Activated naive CD8-positive, alpha-beta T cell (primary cell): ENCODE data around the gene CLIC1.
"Not testable (repeated sequence)": the region's sequence is repeated elsewhere in the genome, so short reads cannot be mapped to it uniquely, and the experiment has no call there.

Source experiments
- H3K27ac Mint-ChIP-seq: one replicate; pipeline ENCODE4 v1.8.0; 2021; ENCODE audit warnings: mixed read lengths
- H3K27me3 Mint-ChIP-seq: one replicate; pipeline ENCODE4 v1.8.0; 2021; ENCODE audit warnings: mixed read lengths
- H3K36me3 Mint-ChIP-seq: one replicate; pipeline ENCODE4 v1.8.0; 2021; ENCODE audit warnings: mixed read lengths
- H3K4me1 Mint-ChIP-seq: one replicate; pipeline ENCODE4 v1.8.0; 2021; ENCODE audit warnings: low read depth, mixed read lengths
- H3K4me3 Mint-ChIP-seq: one replicate; pipeline ENCODE4 v1.8.0; 2021; ENCODE audit warnings: mild to moderate bottlenecking, mixed read lengths
- H3K9me3 Mint-ChIP-seq: one replicate; pipeline ENCODE4 v1.8.0; 2021; ENCODE audit warnings: low read depth, mixed read lengths

The CLIC1 gene

DNA sequence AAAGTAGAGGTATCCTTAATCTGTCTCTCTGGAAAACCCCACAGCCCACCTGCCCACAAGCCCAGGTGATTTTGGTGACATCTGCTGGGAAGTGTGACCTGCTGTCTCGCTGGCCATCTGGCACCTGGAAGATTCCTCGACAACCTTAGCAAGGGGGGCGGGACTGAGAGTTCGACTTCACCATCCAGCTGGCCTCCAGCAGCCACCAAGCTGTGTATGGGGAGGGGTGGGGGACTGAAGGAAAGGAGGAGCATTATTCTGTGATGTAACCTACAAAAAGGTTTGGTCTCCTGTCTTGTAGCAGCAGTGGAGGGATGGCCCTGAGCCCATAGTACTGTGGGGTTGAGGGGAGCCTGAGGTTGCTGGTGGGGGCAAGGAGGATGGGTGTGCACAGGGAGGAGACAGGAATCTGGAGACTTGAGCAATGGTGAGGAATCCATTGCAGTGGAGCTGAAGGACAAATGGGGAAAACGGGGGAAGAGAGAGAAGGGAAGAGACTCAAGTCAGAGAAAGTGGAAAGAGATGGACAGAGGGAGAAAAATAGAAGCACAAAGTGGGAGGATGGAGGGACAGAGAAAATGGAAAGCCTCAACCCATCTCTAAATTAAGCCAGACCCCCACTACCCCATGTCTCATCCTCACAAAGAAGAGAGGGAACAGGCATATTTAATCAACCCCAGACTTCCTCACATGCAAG is 25.7 kb downstream of the CLIC1 start:
- no peak overlapping the region for H3K27ac Mint-ChIP-seq
- H3K27me3 Mint-ChIP-seq = no peaks in the 10 kb centered on the region
- no peaks in the 10 kb centered on the region for H3K36me3 Mint-ChIP-seq
- no peaks in the 10 kb centered on the region for H3K9me3 Mint-ChIP-seq
- no peak overlapping the region for H3K4me3 Mint-ChIP-seq
- H3K4me1 Mint-ChIP-seq = peaks cover 17% of the 10 kb centered on the region

DNA sequence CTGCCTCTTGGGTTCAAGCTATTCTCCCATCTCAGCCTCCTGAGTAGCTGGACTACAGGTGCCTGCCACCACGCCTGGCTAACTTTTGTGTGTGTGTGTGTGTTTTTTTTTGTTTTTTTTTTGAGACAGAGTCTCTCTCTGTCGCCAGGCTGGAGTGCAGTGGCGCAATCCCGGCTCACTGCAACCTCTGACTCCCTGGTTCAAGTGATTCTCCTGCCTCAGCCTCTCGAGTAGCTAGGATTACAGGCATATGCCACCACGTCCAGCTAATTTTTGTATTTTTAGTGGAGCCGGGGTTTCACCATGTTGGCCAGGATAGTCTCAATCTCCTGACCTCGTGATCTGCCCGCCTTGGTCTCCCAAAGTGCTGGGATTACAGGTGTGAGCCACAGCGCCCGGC is 27.2 kb downstream of the CLIC1 start:
- peaks cover 14% of the 10 kb centered on the region for H3K4me1 Mint-ChIP-seq
- H3K27me3 Mint-ChIP-seq, H3K9me3 Mint-ChIP-seq, H3K4me3 Mint-ChIP-seq, H3K27ac Mint-ChIP-seq, H3K36me3 Mint-ChIP-seq: not testable (repeated sequence)

DNA sequence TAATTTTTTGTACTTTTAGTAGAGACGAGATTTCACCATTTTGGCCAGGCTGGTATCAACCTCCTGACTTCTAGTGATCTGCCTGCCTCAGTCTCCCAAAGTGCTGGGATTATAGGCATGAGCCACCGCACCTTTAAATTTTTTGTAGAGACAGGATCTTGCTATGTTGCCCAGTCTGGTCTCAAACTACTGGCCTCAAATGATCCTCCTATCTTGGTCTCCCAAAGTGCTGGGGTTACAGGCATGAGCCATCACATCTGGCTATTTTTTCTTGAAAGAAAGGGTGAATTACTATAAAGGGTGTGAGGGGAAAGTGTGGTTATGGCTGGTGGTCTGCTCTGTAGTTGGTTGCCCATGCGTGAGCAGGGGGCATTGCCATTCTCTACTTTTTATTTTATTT is 28.1 kb downstream of the CLIC1 start:
- Mint-ChIP-seq H3K9me3 (no peaks in the 10 kb centered on the region), H3K4me3 (no peak overlapping the region), H3K27ac (no peak overlapping the region), H3K27me3 (no peaks in the 10 kb centered on the region), H3K4me1 (peaks cover 14% of the 10 kb centered on the region), H3K36me3 (peaks cover 2% of the 10 kb centered on the region)

DNA sequence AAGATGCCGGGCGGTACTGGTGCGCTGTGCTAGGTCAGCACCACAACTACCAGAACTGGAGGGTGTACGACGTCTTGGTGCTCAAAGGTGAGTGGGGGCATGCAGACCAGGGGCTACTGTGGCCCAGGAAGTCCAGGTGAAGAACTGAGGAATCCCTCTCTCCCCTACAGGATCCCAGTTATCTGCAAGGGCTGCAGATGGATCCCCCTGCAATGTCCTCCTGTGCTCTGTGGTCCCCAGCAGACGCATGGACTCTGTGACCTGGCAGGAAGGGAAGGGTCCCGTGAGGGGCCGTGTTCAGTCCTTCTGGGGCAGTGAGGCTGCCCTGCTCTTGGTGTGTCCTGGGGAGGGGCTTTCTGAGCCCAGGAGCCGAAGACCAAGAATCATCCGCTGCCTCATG is 28.6 kb downstream of the CLIC1 start:
- no peaks in the 10 kb centered on the region for H3K9me3 Mint-ChIP-seq
- H3K4me3 Mint-ChIP-seq = no peak overlapping the region
- no peak overlapping the region for H3K27ac Mint-ChIP-seq
- peaks cover 14% of the 10 kb centered on the region for H3K4me1 Mint-ChIP-seq
- no peaks in the 10 kb centered on the region for H3K27me3 Mint-ChIP-seq
- H3K36me3 Mint-ChIP-seq = peaks cover 2% of the 10 kb centered on the region

DNA sequence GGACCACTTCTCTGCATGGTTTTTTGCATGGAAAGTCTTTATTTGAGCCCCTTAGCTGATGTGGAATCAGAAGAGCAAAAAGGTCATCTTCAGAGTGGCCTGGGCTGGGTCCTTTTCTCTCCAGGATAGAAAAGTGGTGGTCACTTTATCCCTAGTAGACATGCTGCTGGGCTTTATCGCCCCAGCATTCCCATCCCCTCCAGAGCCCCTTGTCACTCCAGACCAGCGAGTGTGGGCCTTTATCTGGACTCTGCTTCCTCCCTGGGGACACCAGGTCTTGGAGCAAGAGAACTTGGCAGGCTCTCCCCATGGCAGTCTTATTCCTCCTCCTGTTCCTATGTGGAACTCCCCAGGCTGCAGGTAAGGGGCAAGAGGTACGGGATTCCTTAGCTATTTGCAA is 29.7 kb downstream of the CLIC1 start, which contains the start of gene LY6G6F:
Gene LY6G6F (plus strand): TSS at position 268 of the 400 bp plus-strand sequence. CDS start 41 bp downstream, at position 309.
- H3K36me3 Mint-ChIP-seq = peaks cover 2% of the 10 kb centered on the region
- no peak within 1 kb of the TSS for H3K4me3 Mint-ChIP-seq
- no peak within 1 kb of the TSS for H3K27ac Mint-ChIP-seq
- H3K9me3 Mint-ChIP-seq = no peaks in the 10 kb centered on the region
- H3K27me3 Mint-ChIP-seq = no peaks in the 10 kb centered on the region
- peaks cover 24% of the 10 kb centered on the region for H3K4me1 Mint-ChIP-seq

DNA sequence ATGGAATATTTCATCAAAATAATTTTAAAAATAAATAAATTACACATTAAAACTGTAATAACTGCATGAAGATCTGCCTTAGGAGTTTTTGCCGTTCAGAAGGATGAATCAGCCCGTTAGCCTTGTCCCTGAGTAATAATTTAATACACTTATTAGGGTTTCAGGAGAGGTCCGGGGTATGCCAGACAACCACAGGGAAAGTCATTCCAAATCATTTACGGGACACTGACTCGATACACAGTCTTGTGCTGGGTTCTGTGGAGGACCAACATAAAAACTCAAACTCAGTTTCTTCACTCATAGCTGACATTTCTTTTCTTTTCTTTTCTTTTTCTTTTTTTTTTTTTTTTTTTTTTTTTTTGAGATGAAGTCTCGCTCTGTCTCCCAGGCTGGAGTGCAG is 30.4 kb downstream of the CLIC1 start:
- Mint-ChIP-seq H3K9me3 (no peaks in the 10 kb centered on the region), H3K27ac (no peak overlapping the region), H3K27me3 (no peaks in the 10 kb centered on the region), H3K4me1 (peaks cover 25% of the 10 kb centered on the region), H3K4me3 (no peak overlapping the region), H3K36me3 (peaks cover 2% of the 10 kb centered on the region)

DNA sequence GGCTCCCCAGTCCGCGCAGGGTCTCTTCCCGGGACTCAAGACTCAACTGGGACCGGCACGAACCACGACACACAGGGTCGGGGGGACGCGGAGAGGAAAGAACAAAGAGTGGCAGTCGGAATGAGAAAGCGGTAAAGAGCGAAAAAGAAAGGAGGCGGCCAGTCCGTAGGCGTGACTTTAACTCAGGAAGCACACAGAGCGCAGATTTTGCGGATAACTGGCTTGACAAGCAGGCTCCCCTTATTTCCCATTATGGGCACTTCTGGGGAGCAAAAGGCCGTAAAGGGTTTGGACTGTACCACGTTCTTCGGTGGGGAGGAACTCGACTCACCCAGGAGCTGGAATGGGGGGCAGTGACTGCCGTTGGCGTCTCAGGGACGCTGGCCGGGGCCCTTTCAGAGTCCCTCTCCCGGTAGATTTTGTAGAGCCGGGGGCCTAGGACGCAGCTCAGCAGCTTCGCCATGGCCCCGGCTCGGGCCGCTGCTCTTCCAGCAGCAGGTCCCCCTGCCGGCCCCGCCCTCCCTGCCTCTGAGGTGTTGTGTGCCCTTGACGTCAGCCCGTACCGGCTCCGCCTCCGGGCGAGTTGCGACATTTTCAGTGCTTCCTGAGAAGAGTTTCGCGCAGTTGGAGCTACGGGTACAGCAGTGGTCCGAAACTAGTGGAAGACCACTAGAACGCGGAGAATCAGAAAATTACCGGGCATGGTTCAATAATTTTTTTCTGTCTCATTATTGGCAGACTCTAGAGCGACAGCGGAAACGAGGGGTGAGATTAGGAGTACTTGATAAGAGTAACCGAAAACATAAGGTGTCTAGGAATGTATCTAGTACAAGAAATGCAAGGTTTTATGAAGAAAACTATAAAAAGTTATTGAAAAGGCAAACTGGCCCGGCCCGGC is 33.3 kb downstream of the CLIC1 start, which contains the start of gene ABHD16A:
Gene ABHD16A (minus strand): TSS at position 506 of the 898 bp plus-strand sequence. CDS start 43 bp downstream, at position 463.
- Mint-ChIP-seq H3K9me3 (no peaks in the 10 kb centered on the region), H3K4me1 (peaks cover 29% of the 10 kb centered on the region), H3K4me3 (peak within 1 kb of the TSS; percentile 100), H3K27ac (peak within 1 kb of the TSS; percentile 98), H3K36me3 (peaks cover 2% of the 10 kb centered on the region), H3K27me3 (no peaks in the 10 kb centered on the region)

DNA sequence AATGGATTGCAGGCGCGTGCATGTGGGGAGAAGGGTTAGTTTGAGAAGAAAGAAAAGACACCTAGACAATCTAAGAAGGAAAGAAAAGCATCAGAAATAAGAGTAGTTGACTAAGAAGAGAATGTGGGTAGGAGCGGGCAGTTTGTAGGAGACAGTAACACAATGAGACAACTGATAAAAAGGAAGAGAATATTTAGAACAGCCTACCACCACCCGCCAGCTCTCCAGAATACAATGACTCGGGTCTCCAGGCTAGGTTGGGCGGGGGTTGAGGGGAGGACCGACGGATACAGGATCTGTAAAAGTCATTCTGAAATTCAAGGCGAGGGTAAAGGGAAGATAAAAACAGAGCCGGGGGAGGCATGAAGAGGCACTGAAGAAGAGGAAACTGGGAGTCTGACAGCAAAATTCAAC is 33.9 kb downstream of the CLIC1 start:
- Mint-ChIP-seq H3K27ac (peak overlapping the region; percentile 98), H3K4me3 (peak overlapping the region; percentile 100), H3K27me3 (no peaks in the 10 kb centered on the region), H3K9me3 (no peaks in the 10 kb centered on the region), H3K36me3 (peaks cover 4% of the 10 kb centered on the region), H3K4me1 (peaks cover 35% of the 10 kb centered on the region)

DNA sequence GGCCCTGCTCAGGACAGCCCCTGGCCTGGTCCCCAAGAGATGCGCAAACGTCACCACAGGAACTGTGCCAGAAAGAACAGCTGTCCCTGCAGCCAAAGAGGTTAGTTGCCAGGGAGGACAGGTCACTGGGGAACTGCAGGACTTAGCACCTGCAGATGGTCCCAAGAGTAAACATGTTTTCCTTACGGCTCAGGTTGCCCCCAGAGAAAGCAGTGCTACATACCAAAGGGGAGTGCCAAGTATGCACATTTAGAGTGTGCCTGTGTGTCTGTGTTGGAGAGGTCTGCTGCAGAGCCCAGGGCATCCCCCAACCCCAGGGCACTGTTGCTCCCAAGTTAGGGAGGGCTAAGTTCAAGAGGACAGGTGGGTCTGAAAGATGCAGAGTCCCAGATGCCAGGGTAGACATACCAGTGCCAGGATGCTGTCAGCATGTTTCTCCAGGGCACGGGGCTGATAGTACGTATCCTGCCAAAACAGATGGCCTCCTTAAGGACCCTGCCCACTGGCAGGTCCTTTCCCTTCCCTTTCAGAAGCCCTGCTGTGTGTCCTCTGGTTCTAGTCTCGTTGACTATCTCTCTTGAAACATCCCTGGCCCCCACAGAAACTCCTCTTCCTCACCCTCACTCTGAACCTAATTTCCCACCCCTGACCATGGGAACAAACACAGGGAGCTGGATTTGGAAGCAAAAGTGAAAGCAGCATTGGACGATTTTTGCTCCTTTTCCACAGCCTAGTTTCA is 34.5 kb downstream of the CLIC1 start:
- H3K27ac Mint-ChIP-seq = peak overlapping the region; percentile 98
- no peaks in the 10 kb centered on the region for H3K9me3 Mint-ChIP-seq
- no peaks in the 10 kb centered on the region for H3K27me3 Mint-ChIP-seq
- peaks cover 38% of the 10 kb centered on the region for H3K4me1 Mint-ChIP-seq
- H3K36me3 Mint-ChIP-seq = peaks cover 4% of the 10 kb centered on the region
- H3K4me3 Mint-ChIP-seq = peak overlapping the region; percentile 100

DNA sequence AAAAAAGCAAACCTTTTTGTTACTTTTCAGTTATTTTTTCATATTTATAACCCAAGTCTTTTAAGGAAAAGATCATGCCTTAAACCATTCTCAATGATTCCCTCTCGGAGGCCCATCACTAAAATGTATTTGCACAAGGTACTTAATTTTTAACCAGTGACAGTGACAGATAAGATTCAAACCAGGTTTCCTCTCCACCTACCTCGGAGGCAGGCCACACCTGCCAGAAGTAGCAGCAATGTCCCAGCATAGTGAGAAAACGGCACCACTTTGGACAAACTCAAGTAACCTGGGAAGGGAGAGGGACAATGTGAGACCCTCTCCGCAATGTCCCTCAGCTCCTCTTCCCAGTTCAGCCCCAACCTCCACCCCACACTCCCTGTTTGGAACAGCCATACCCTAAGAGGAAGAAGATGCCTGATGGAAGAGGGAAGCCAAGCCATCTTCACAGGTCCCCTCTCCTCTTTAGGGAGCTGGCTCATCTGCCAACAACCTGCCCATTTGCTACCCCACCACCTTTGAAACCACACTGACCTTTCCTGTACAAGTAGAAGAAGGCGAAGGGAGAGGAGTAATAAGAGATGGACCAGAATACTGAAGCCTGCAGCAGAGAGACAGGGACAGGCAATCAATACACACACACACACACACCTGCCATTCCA is 35.5 kb downstream of the CLIC1 start:
- no peaks in the 10 kb centered on the region for H3K27me3 Mint-ChIP-seq
- peaks cover 4% of the 10 kb centered on the region for H3K36me3 Mint-ChIP-seq
- peaks cover 38% of the 10 kb centered on the region for H3K4me1 Mint-ChIP-seq
- H3K4me3 Mint-ChIP-seq = peak overlapping the region; percentile 100
- no peaks in the 10 kb centered on the region for H3K9me3 Mint-ChIP-seq
- H3K27ac Mint-ChIP-seq = peak overlapping the region; percentile 46

DNA sequence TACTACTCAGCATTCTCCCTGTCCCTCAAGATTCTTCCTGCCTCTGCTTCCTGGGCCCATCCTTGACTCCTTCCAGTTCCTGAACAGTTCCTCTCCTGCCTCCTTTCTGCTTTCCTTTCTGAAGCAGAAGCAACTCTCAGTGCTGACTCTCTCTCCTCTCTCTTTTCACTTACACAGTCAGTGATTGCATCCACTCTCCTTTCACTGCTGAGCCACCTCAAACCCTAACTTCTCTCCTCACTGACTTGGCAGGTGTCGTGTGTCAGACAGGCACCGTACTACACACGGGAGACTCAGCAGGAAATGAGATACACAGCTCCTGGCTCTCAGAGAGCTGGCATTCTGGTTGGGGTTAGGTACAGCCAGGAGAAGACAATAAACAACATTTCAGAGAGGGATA is 38.8 kb downstream of the CLIC1 start:
- H3K9me3 Mint-ChIP-seq = no peaks in the 10 kb centered on the region
- H3K27ac Mint-ChIP-seq = peak overlapping the region; percentile 17
- no peaks in the 10 kb centered on the region for H3K27me3 Mint-ChIP-seq
- H3K4me1 Mint-ChIP-seq = peaks cover 33% of the 10 kb centered on the region
- peaks cover 2% of the 10 kb centered on the region for H3K36me3 Mint-ChIP-seq
- H3K4me3 Mint-ChIP-seq = no peak overlapping the region

DNA sequence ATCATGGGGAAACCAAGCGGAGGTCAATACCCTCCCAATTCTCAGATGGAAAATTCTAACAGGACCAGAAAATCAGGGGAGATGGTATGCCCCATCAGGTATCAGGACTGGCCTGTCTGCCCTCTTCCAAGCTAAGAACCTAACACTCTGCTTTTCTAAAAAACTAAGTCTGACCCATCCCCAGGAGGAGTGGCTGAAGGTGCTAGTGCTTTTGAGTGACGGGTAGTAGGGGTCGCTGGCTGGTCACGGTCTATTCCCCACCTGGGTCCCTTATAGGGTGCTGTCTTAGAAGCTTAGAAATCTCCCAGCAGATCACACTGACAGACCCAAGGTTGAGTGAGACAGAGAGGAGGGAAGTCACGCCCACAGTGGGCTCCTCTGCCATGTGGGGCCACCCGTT is 42.8 kb downstream of the CLIC1 start:
- Mint-ChIP-seq H3K27me3 (no peaks in the 10 kb centered on the region), H3K9me3 (no peaks in the 10 kb centered on the region), H3K36me3 (peaks cover 2% of the 10 kb centered on the region), H3K4me1 (peaks cover 10% of the 10 kb centered on the region), H3K27ac (no peak overlapping the region), H3K4me3 (no peak overlapping the region)

DNA sequence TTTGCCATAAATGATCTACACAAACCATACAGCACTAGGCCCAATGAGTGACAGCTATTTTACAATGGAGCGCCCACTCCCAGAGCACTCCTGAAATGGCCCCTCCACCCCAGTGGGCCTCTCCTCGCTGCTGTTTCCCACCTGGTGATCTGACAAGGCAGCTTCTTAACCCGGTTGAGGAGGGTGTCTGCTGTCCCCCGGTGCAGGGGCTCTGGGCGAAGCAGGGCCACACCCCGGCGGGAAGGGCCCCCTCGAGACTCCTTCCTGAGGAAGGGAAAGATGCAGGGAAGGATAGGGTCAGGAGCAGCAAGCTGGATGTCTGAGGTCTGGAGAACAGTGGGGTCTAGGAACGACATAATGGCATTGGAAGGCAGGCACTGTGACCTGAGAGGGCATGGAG is 43.4 kb downstream of the CLIC1 start:
- peaks cover 7% of the 10 kb centered on the region for H3K4me1 Mint-ChIP-seq
- H3K27me3 Mint-ChIP-seq = no peaks in the 10 kb centered on the region
- no peak overlapping the region for H3K27ac Mint-ChIP-seq
- H3K4me3 Mint-ChIP-seq = no peak overlapping the region
- H3K36me3 Mint-ChIP-seq = no peaks in the 10 kb centered on the region
- H3K9me3 Mint-ChIP-seq = no peaks in the 10 kb centered on the region

DNA sequence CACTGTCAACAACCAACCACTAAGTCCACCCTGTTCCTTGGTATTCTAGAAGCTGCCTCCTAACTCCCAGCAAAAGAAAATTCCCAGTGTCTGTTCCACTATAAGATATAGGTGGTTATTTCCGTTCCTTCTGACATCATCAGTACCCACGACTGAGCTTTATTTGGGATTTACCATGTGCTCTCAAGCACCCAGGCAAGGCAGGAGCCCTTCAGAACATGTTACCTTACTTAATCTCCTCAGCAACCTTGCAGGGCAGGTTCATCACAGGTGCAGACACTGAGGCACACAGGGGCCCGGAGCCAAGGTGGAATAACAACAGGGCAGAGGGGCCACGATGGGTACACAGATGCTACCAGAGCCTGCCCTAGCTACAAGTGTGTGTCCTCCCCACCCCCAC is 44.0 kb downstream of the CLIC1 start:
- H3K27me3 Mint-ChIP-seq = no peaks in the 10 kb centered on the region
- no peak overlapping the region for H3K27ac Mint-ChIP-seq
- H3K36me3 Mint-ChIP-seq = no peaks in the 10 kb centered on the region
- H3K4me1 Mint-ChIP-seq = peaks cover 2% of the 10 kb centered on the region
- H3K9me3 Mint-ChIP-seq = no peaks in the 10 kb centered on the region
- H3K4me3 Mint-ChIP-seq = no peak overlapping the region
